Measurements from ENCODE around the gene NUP210.

NUP210 gene

DNA sequence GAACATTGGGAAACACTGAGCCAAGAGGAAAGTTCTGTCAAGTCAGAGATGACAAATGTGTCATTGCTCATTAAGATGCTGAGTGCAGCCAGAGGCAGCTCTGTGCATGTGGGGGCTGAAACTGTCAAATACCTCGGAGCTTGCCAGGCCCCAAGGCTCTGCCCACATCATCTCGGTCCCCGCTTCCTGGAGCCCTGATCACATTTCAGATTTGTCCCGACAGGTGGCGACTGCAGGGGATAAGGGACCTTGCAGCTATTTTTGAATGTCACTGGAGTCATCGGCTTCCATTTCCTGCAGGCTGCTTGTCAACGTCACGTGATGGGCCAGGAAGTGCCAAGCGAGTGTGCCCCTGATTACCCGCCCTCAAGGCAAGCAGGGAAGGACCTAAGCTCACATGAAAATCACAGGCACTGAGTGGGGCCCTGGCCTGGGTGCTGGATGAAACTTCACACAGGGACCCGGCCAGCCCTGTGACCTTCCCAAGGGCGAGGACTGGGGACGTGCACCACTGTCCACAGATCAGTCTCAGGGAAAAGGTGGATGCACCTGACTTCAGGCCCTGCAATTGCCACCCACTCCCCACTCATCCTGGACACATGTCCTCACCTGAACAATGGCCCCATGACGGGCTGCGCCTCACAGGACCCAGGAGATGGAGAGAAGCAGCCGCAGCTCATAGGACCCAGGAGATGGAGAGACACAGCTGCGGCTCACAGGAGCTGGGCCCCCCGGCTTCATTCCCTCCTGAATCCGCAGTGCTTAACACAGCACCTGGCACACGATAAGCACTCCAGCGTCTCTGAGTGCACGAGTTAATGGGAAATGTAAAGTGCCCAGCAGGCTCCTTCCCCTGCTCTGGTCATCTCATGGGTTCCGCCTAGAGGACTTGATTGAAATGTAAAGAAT lies 73.4 kb downstream of the NUP210 start:
- DNase-seq = peak in 1 of 2 donors; percentile 95

GRCh38 chr3:13345772-13346171 lies 74.3 kb downstream of the NUP210 start:
- no peak for DNase-seq

DNA sequence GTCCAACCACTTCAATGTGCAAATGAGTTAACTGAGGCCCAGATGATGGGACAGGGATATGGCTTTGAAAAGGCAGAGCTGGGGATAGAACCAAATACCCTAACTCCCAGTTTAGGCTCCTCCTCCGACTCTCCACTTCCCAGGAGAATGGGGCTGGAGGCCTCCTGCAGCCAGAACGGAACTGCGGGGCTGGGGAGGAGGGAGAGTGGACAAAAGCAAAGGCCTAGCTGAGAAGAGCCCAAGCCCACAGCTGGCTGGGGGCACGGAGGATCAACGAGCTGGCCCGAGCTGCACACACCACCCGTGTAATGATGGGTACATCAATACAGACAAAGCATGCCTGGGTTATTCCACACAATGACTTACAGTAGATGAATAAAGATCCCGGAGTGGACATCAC lies 74.8 kb downstream of the NUP210 start:
- no peak for DNase-seq

- DNase-seq = no peak
Measured at GRCh38 chr3:13344663-13345062, 75.5 kb downstream of the NUP210 start.

DNA sequence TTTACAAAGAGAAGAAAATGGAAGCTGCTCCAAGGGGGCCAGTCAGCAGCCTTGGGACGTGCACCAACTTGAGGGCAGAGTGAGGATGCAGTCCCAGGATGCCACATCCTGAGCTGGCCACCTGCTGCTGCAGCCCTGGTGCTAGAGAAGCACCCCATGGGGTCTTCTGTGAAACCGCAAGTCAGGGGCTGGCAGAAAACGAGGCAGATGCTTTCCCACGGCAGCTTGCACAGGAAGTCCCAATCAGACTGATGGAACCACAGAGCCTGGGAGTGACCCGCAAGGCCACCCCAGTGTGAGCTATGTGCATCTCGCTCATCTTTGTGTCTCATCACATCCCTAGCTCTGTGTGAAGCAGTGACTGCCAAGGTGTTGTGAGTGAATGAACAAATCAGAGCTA lies 76.5 kb downstream of the NUP210 start:
- DNase-seq = no peak

GRCh38 chr3:13341229-13341905 lies 78.8 kb downstream of the NUP210 start:
- no peak for DNase-seq

GRCh38 chr3:13339833-13340232 lies 80.3 kb downstream of the NUP210 start:
- no peak for DNase-seq

GRCh38 chr3:13338996-13339395 lies 81.1 kb downstream of the NUP210 start:
- DNase-seq = no peak

- DNase-seq = no peak
Measured at GRCh38 chr3:13338231-13338630, 81.9 kb downstream of the NUP210 start.

DNA sequence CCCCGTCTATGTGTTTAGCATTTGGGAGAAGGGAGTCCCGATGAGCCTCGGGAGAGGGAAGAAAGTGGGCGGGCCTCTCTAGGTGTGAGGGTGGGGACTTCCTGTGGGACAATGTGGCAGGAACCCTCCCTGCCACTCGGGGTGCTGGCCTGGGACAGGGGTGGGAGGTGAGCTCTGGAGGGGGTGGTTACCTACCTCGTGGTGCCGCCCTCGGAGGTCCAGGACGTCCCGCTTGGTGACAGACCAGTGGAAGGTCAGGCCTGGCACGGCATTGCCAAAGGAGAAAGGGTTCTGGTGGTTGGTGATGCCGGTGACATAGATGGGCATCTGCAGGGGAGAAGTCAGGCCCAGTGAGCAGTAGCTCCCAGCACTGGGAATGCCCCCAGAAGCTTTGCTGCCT lies 83.5 kb downstream of the NUP210 start:
- DNase-seq = no peak

DNA sequence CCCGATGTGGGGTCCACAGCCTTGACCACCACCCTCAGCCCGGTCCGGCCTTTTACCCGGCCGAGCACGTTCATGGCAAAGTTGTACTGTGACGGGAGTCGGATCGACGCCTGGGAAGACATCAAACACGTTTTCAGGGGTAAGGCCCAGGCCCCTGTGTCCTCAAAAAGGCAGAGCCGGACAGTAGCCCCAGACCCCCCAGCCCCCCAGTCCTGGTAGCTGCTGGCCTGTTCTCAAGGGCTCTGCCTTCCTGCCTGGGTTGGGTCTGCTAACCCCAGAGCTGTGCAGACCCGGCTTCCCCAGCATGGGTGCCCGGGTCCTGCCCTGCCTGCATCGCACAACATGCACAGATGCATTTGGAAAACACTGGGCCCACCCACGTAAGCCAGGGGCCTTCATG lies 84.6 kb downstream of the NUP210 start:
- DNase-seq = no peak

GRCh38 chr3:13335059-13335458 lies 85.1 kb downstream of the NUP210 start:
- no peak for DNase-seq

DNA sequence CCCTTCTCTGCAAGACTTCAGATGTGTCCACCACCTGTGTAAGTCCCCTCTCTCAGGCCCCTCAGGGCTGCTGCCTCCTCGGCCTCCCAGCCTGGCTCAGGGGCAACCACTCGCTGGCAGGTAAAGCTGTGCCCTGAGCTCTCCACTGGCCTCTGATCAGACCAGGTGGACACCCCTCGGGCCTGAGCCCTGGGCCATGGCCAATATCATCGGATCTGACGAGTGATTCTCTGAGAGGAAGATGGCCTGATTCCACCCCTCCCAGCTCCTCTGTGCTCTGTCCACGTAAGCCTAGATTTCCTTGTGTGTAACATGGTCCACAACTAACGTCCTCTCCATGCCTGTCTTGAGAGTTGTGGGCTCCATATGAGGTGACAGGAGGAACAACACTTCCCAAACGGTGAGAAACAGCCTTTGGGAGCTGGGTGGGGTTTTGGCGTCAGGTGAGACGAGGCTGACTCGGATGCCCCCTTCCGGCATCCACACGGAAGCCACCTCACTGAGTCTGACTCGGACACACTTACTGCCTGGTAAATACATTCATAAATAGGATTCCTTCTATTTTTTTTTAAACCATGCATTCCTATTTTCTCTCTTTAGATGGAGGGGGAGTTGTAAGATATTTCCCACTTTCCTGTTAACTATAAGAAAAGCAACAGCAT lies 86.8 kb downstream of the NUP210 start:
- DNase-seq = no peak

DNA sequence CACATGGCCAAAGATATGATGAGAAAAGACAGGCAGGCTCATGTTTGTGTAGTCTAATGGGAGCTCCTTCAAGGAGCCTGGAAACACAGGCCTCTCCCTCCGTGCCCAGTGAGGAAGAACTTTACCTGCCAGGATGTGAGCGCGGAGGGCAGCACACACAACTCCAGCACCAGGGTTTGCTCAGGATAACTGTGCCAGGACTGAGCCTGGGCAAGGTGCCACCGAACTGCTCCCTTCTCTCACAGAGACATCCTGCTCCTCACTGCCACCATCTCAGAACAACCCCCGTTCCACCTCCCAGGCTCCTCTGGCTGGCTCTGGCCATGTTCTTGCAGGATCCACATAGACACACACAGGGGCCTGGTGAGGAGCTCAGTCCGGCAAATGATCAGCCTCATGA lies 87.4 kb downstream of the NUP210 start:
- no peak for DNase-seq

GRCh38 chr3:13332158-13332557 lies 88.0 kb downstream of the NUP210 start:
- no peak for DNase-seq

- no peak for DNase-seq
Measured at GRCh38 chr3:13329746-13330145, 90.4 kb downstream of the NUP210 start.

DNA sequence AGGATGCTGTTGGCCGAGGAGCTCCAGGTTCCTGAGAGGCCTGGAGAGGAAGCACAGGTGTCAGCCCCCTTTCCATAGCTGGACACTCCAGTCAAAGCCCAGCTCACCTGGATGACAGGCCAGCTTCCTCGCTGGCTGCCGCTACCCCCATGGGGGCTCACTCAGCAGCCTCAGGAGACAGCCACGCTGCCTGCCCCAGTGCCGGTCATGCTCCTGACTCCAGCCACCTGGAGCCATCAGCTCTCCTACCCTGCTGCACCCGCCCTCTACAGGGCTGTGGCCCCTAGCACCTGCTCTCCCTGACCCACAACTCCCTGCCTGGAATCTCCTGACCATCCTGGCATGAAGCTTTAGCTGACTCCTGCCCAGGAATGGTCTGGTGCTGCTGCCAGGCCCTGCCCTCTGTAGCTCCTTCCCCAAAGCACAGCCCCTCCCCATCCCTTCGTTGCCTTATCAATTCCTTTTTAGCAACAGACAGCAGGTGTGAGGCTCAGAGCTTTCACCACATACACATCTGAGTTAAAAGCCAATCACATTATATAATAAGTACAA lies 94.2 kb downstream of the NUP210 start:
- no peak for DNase-seq

DNA sequence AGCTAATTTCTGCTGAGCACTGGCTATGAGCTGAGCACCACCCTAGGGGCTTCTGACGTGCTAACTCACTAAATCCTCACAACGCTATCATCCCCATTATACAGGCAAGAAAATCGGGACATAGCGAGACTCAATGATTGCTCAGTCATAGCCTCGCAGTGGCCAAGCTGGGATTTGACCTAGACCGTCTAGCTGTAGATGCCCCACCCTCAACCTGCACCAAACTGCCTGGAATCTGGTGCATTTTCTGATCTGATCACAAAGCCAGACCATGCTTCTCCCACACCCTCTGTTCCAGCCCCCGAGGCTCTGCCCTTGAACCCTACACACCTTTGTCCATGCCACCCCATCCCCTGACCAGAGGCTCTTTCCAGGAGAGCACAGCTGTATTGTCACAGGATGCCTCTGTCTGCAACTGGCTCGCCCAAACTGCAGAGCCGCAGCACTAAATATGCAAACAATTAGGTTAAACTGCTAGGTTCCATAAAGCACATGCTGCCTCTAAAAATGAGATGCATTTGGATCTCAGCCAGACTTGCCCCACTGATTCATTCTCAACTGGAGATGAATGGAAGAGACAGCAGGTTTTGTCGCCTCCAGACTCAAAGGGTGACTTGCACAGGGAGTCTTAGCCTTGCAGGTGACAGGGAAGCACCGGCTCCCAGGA lies 95.2 kb downstream of the NUP210 start:
- DNase-seq = no peak

- DNase-seq = no peak
Measured at GRCh38 chr3:13323822-13324221, 96.3 kb downstream of the NUP210 start.

DNA sequence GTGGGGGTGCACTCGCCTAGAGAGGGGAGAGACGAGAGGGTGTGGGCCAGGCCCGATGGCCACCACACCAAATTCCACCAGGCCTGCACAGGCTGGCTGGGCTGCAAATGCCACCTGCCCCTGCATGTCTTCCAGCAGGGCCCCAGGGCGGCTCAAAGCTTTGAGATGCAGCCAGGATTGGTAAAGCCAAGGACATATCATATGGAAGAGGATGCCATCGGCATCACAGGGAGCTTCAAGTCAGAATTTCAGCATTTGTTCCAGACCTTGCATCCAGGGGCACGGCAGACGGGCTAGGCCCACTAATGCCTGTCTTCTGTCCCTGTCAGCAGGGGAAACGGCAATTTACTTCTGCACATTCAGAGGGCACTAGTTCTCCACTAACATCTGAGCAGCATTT lies 97.8 kb downstream of the NUP210 start:
- DNase-seq = no peak

- DNase-seq = no peak
Measured at GRCh38 chr3:13319564-13320220, 100.4 kb downstream of the NUP210 start.
